Lower lobe of right lung (tissue), 2 donors: ENCODE data around the gene MYADML2. TPM values are rescaled to one million over a fixed set of nuclear protein-coding genes. Genes with fewer than 3 reads are reported as not detected.

Experiments used
- ATAC-seq, 2 donors: fragments of 200-7000 bp; cut with Tn5 transposase; one replicate each; pipeline ENCODE4 v1.9.1; 2020 to 2022; ENCODE audit warnings: mild to moderate bottlenecking in 2 of 2, moderate library complexity in 2 of 2
- DNase-seq: peaks from one replicate; pipeline ENCODE4 v3.0.0-alpha.2; 2020
- H3K27ac ChIP-seq: fragments of 200-600 bp; one replicate; pipeline ENCODE4 v1.8.0; 2022
- H3K27me3 ChIP-seq: fragments of 200-600 bp; one replicate; pipeline ENCODE4 v1.8.0; 2022; ENCODE audit warnings: low read depth
- H3K36me3 ChIP-seq: fragments of 200-600 bp; one replicate; pipeline ENCODE4 v1.8.0; 2022; ENCODE audit warnings: mild to moderate bottlenecking
- H3K4me1 ChIP-seq: fragments of 200-600 bp; one replicate; pipeline ENCODE4 v1.8.0; 2022
- H3K4me3 ChIP-seq: fragments of 200-600 bp; one replicate; pipeline ENCODE4 v1.8.0; 2022; ENCODE audit warnings: mild to moderate bottlenecking
- H3K9me3 ChIP-seq: fragments of 200-600 bp; one replicate; pipeline ENCODE4 v1.8.0; 2022
- CTCF ChIP-seq: fragments of 200-600 bp; IDR thresholded peaks from one replicate; pipeline ENCODE4 v1.8.0; 2022; ENCODE audit warnings: antibody characterized with exemption, mild to moderate bottlenecking
- intact Hi-C: fragments of 100-400 bp; cut with DNase I; formaldehyde crosslinking; loops from one replicate; pipeline ENCODE4 v1.11.0; 2022
- total RNA-seq: library from RNA; stranded (reverse); fragmentation: NEBNext Ultra II Directional; extraction: Animal tissue kit (Norgen Biotek cat#: 25700); gene quantifications from one replicate; pipeline ENCODE4 v1.2.1, GENCODE V29; 2021
- donor health status: DM: no; HTN: yes; CAD: no; lungs with severe emphysema.

Gene MYADML2
- total RNA-seq, 1 donor from 2014 or later, result not detected

DNA sequence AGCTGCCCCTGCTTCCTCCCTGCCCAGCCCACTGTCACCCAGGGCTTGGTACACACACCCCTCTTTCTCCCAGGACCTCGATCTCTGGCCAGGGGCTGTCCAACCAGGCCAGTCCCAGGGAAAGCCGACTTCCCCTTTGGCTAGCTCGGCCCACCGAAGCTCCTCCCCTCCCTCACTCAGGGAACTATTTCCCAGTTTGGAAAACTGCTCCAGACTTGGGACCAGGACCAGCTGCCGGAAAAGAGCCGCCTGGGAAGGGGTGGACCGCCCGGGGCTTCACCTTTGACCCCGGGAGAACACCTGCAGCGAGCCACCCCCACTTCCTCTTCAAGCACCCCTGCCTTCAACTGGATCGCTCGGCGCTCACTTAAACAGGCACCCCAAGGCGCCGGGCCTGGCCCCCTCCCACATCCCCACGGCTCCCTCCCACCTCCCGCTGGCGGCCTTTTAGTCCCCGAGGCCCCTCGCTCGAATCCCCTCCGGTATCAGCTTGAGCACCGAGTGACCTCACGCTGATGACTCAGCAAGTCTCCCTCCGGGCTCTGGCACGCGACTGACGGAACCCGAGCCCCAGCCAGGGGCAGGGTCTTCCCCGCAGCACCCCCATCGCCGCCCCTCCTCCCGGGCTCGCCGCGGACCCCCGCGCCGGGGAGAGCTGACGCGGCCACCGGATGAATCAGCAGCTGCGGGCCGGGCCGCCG is 20.4 kb downstream of the MYADML2 start:
- no peak for TF ChIP-seq CTCF
- peaks cover 13% of the 10 kb centered on the region for H3K27me3 ChIP-seq
- H3K27ac ChIP-seq, result peak overlapping the region; percentile 93
- DNase-seq (peak; percentile 85), ATAC-seq (peak; percentile 65 to 66)
- intact Hi-C loops, result no loop called here
- H3K4me1 ChIP-seq, result peaks cover 57% of the 10 kb centered on the region
- peak overlapping the region; percentile 94 for H3K4me3 ChIP-seq
- H3K36me3 ChIP-seq, result peaks cover 14% of the 10 kb centered on the region
- no peaks in the 10 kb centered on the region for H3K9me3 ChIP-seq

DNA sequence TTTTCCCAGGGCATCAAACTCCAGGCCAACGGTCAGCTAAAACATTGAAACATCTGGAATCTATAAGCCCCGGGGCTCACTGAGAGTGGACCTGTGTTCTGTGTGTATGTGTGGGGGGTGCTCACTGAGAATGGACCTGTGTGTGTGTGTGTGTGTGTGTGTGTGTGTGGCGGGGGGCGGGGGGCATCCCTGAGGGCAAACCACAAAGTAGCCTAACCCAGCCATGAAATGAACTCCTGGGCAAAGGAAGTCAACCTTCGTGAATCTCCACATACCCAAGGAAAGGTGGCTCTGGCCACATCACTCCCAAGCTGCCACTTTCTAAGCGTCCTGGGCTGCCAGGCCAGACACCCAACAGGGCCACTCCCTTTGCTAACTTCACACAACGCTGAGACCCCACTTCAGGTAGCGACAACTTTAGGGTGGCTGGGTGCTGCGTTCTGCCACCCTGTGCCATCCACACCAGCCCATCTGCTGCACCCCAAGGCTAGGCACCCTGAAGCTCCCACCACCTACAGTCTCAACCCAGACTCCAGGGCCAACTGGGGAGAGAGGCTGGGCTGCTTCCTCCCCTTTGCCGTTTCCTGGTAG is 21.1 kb downstream of the MYADML2 start:
- no peak for TF ChIP-seq CTCF
- ATAC-seq (no peak), DNase-seq (no peak)
- H3K27me3 ChIP-seq, result peaks cover 13% of the 10 kb centered on the region
- H3K4me3 ChIP-seq, result peak overlapping the region; percentile 94
- intact Hi-C loops, result no loop called here
- peaks cover 58% of the 10 kb centered on the region for H3K4me1 ChIP-seq
- peak overlapping the region; percentile 93 for H3K27ac ChIP-seq
- H3K9me3 ChIP-seq, result no peaks in the 10 kb centered on the region
- H3K36me3 ChIP-seq, result peaks cover 20% of the 10 kb centered on the region

DNA sequence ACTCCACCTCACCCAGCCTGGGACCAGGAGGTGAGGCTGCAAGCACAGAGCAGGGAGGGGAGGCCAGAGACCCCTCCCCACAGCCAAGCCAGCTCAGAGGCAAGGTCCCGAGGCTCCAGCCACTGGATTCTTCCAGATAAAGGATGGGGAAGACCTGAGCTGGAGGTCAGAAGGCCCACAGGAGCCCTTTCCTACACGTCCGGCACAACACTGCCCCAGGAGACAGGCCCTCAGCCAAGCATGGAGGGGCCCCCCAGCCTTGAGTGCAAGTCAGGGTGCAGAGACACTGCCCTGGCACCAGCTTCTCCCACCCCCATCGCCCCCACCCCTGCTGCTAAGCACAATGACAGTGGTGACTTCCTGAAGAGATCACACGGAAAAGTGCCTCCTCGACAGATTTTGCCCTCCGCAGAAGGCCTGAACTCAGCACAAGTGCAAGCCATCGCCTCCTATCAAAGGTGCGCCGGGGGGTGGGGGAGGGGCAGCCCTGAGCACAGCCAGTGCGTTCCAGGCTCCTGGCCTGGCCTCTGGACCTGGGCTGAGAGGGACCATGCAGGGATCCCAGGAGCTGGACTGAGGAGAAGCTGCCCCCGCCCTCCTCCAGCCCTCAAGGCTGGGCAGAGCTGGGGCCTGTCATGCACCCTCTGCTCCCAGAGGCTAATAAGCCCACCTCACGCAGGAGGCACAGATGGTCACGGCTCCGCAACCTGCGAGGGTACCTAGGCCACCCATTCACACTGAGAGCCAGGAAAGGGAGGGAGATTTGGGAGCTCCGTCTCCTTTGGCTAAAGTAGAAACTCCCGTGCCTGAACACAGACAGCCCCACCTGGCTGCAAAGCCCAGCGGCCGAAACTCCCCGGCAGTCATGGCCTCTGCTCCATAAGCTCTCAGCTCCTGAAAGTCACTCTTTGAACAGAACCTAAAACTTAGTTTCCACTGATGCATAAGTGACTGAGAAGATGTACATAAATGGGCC is 22.2 kb downstream of the MYADML2 start:
- ATAC-seq, result no peak
- peaks cover 66% of the 10 kb centered on the region for H3K4me1 ChIP-seq
- H3K36me3 ChIP-seq, result peaks cover 31% of the 10 kb centered on the region
- intact Hi-C loops, result no loop called here
- TF ChIP-seq CTCF, result no peak
- no peaks in the 10 kb centered on the region for H3K9me3 ChIP-seq
- H3K4me3 ChIP-seq, result peak overlapping the region; percentile 43
- DNase-seq, result no peak
- H3K27ac ChIP-seq, result peak overlapping the region; percentile 58
- peaks cover 13% of the 10 kb centered on the region for H3K27me3 ChIP-seq

DNA sequence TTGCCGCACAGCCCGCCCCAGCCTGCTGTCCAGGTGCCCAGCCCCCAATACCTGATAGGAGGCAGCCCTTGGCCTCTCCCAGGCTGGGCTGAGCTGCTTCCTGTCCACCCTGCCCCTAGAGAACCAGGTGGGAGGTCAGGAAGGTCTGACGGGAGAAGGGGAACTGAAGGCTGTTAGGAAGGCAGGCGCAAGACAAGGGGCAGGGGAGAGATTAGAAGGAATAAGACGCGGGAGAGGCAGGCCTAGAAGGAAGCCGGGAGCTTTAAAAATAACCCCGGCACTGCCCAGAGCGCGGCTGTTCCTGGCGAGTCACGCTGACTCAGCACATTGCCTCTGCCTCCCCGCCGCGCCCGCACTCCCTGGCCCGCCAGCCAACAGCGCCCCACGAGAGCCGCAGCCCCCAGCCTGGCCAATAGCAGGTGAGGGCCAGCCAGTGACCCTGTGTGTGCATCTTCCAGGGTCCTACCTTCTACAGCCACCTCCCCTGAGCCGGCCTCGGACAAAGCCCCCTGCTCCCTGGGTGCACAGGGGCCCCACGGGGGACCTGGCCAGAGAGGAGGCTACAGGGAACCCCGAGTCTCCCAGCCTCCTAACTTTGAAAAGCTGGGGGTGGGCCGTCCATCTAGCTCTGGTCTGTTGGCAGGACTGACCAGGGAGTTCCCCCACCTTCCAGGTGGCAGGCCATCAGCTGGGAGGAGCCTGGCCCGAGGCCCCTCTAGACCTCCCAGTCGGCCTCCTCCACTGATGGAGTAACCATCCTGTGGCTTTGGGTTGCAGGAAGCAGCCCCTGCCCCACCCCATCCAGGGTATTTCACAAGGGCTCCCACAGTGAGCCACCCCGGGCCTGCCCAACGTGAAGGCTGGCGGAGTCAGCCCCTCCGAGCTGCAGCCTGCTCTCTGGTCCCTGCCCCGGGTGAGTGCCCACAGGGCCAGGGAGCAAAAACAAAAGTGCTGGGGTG is 23.5 kb downstream of the MYADML2 start:
- H3K4me3 ChIP-seq, result peak overlapping the region; percentile 43
- intact Hi-C loops, result no loop called here
- no peaks in the 10 kb centered on the region for H3K9me3 ChIP-seq
- H3K27me3 ChIP-seq, result peaks cover 6% of the 10 kb centered on the region
- H3K4me1 ChIP-seq, result peaks cover 66% of the 10 kb centered on the region
- ATAC-seq (peak; percentile 40 to 50), DNase-seq (peak; percentile 87)
- TF ChIP-seq CTCF, result no peak
- peaks cover 42% of the 10 kb centered on the region for H3K36me3 ChIP-seq
- peak overlapping the region; percentile 58 for H3K27ac ChIP-seq
